SU-DHL-6 (cell line): ENCODE results near the gene ZNF273.

Experiments
- EZH2phosphoT487 ChIP-seq: fragments of 200-600 bp; sonication (generic), shearing (Covaris generic); conservative IDR thresholded peaks from 2 replicates; pipeline ENCODE4 v1.6.1; 2018; ENCODE audit warnings: mild to moderate bottlenecking, antibody characterized with exemption, low read length, moderate library complexity, mixed read lengths
- TF ChIP-seq, protein P1 (sequence below): fragments of 200-600 bp; sonication (generic); IDR thresholded peaks from one replicate; pipeline ENCODE4 v1.5.1; 2017; ENCODE audit warnings: antibody characterized with exemption, mild to moderate bottlenecking, low read length, moderate library complexity; ENCODE audit not compliant: insufficient read depth, poor library complexity, severe bottlenecking

- TF ChIP-seq, protein P1, sequence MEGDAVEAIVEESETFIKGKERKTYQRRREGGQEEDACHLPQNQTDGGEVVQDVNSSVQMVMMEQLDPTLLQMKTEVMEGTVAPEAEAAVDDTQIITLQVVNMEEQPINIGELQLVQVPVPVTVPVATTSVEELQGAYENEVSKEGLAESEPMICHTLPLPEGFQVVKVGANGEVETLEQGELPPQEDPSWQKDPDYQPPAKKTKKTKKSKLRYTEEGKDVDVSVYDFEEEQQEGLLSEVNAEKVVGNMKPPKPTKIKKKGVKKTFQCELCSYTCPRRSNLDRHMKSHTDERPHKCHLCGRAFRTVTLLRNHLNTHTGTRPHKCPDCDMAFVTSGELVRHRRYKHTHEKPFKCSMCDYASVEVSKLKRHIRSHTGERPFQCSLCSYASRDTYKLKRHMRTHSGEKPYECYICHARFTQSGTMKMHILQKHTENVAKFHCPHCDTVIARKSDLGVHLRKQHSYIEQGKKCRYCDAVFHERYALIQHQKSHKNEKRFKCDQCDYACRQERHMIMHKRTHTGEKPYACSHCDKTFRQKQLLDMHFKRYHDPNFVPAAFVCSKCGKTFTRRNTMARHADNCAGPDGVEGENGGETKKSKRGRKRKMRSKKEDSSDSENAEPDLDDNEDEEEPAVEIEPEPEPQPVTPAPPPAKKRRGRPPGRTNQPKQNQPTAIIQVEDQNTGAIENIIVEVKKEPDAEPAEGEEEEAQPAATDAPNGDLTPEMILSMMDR: no peak
- no peak for TF ChIP-seq EZH2phosphoT487
These were observed 39.1 kb upstream of the ZNF273 start for GRCh38 chr7:64863969-64864368.
